ENCODE measurements around the gene CABLES1.

CABLES1 gene

DNA sequence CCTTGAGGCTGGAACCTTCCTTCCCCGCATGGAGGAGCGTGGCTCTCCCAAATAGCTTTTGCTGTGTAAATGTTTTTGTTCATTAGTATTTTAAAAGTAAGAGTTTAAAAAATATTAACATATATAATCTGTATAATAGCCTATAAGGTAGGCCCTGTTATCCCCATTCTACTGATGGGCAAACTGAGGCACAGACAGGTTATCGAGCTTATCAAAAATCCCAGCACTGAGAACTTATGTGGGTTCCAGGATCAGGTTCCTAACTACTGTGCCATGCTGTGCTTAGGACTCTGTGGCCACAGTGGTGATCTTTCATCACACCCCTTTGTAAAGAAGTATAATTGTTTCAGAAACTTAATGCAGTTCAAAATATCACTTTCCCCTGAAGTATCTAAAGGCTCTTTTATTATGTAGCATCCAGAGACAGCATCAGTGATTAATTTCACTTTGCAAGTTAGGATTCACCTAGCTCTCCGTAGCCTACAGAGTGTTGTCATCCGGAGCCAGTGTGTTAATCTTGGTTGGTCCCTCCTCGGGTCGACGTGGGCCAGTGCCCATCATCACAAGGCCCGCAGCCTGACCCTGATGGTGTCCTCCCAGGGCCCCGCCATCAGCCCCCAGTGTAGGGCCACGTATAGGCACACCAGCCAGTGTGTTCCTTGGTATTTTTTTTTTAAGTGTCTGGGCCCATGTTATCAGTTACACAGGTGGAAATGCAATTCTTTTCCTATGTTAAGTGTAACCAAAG lies 28.7 kb downstream of the CABLES1 start:
- ChIA-PET CTCF (no interaction called here), POLR2A (no interaction called here)
- Histone ChIP-seq H3K9me3 (ENCODE audit: control insufficient read depth, insufficient read depth, low read depth, low read length) (no peaks in the 10 kb centered on the region), H3K4me3 (ENCODE audit: low read depth, low read length) (no peak overlapping the region), H3K36me3 (ENCODE audit: control insufficient read depth in 2 of 2, insufficient read depth in 1 of 2, low read length in 2 of 2) (no peaks in the 10 kb centered on the region), H3K27ac (ENCODE audit: extremely low read depth, low read depth, low read length) (no peak overlapping the region), H3K4me1 (ENCODE audit: control insufficient read depth, insufficient read depth, low read length) (no peaks in the 10 kb centered on the region)
- TF ChIP-seq ZNF747 (tag by site-specific recombination; IDR thresholded peaks at IDR 0.05) (no peak), ZNF501 (tag by site-specific recombination; IDR thresholded peaks at IDR 0.05) (no peak), ZBTB17 (tag by site-specific recombination; IDR thresholded peaks at IDR 0.05) (no peak), ZFP3 (tag by site-specific recombination; IDR thresholded peaks at IDR 0.05; ENCODE audit: low read depth) (no peak), KLF10 (tag by site-specific recombination; IDR thresholded peaks at IDR 0.05) (no peak), HOXA7 (CRISPR knock-in tag; IDR thresholded peaks at IDR 0.05; ENCODE audit: borderline replicate concordance) (no peak), KLF9 (tag by site-specific recombination; IDR thresholded peaks at IDR 0.05; ENCODE audit: low read depth) (no peak), OVOL3 (tag by site-specific recombination; IDR thresholded peaks at IDR 0.05) (no peak), SP3 (tag by site-specific recombination; IDR thresholded peaks at IDR 0.05) (no peak), ZSCAN23 (tag by site-specific recombination; IDR thresholded peaks at IDR 0.05) (no peak), ZNF571 (tag by site-specific recombination; IDR thresholded peaks at IDR 0.05) (no peak), ZNF654 (tag by site-specific recombination; IDR thresholded peaks at IDR 0.05; ENCODE audit: low read depth) (no peak), ZNF514 (tag by site-specific recombination; IDR thresholded peaks at IDR 0.05) (no peak), SP7 (tag by site-specific recombination; IDR thresholded peaks at IDR 0.05) (no peak), ZBTB8A (tag by site-specific recombination; IDR thresholded peaks at IDR 0.05) (no peak)
- TF ChIP-seq, protein P1, sequence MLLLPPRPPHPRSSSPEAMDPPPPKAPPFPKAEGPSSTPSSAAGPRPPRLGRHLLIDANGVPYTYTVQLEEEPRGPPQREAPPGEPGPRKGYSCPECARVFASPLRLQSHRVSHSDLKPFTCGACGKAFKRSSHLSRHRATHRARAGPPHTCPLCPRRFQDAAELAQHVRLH (tag by site-specific recombination; IDR thresholded peaks at IDR 0.05): no peak
- TF ChIP-seq, protein P2, sequence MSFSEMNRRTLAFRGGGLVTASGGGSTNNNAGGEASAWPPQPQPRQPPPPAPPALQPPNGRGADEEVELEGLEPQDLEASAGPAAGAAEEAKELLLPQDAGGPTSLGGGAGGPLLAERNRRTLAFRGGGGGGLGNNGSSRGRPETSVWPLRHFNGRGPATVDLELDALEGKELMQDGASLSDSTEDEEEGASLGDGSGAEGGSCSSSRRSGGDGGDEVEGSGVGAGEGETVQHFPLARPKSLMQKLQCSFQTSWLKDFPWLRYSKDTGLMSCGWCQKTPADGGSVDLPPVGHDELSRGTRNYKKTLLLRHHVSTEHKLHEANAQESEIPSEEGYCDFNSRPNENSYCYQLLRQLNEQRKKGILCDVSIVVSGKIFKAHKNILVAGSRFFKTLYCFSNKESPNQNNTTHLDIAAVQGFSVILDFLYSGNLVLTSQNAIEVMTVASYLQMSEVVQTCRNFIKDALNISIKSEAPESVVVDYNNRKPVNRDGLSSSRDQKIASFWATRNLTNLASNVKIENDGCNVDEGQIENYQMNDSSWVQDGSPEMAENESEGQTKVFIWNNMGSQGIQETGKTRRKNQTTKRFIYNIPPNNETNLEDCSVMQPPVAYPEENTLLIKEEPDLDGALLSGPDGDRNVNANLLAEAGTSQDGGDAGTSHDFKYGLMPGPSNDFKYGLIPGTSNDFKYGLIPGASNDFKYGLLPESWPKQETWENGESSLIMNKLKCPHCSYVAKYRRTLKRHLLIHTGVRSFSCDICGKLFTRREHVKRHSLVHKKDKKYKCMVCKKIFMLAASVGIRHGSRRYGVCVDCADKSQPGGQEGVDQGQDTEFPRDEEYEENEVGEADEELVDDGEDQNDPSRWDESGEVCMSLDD (tag by site-specific recombination; IDR thresholded peaks at IDR 0.05): no peak
- TF ChIP-seq, protein P3, sequence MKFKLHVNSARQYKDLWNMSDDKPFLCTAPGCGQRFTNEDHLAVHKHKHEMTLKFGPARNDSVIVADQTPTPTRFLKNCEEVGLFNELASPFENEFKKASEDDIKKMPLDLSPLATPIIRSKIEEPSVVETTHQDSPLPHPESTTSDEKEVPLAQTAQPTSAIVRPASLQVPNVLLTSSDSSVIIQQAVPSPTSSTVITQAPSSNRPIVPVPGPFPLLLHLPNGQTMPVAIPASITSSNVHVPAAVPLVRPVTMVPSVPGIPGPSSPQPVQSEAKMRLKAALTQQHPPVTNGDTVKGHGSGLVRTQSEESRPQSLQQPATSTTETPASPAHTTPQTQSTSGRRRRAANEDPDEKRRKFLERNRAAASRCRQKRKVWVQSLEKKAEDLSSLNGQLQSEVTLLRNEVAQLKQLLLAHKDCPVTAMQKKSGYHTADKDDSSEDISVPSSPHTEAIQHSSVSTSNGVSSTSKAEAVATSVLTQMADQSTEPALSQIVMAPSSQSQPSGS (tag by site-specific recombination; IDR thresholded peaks at IDR 0.05; ENCODE audit: low read depth): no peak
- TF ChIP-seq, protein P4, sequence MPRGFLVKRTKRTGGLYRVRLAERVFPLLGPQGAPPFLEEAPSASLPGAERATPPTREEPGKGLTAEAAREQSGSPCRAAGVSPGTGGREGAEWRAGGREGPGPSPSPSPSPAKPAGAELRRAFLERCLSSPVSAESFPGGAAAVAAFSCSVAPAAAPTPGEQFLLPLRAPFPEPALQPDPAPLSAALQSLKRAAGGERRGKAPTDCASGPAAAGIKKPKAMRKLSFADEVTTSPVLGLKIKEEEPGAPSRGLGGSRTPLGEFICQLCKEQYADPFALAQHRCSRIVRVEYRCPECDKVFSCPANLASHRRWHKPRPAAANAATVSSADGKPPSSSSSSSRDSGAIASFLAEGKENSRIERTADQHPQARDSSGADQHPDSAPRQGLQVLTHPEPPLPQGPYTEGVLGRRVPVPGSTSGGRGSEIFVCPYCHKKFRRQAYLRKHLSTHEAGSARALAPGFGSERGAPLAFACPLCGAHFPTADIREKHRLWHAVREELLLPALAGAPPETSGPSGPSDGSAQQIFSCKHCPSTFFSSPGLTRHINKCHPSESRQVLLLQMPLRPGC (tag by site-specific recombination; IDR thresholded peaks at IDR 0.05): no peak
